NCI-H345 treated with DMSO at 0.1 percent for 48 hours (cell line): Measurements from ENCODE around the gene HECW1.
"Not testable (repeated sequence)": the region's sequence is repeated elsewhere in the genome, so short reads cannot be mapped to it uniquely, and the experiment has no call there.

ENCODE experiments used
- DNase-seq: peaks from one replicate; lab custom pipeline; 2025; ENCODE audit not compliant: unreplicated experiment; lab: John Stamatoyannopoulos, UW

The HECW1 gene

GRCh38 chr7:43112459-43112940 is at the start of gene HECW1:
Gene HECW1 (plus strand): TSS chr7:43112647. CDS start chr7:43243906, 131,259 bp downstream.
- DNase-seq = peak; percentile 20

DNA sequence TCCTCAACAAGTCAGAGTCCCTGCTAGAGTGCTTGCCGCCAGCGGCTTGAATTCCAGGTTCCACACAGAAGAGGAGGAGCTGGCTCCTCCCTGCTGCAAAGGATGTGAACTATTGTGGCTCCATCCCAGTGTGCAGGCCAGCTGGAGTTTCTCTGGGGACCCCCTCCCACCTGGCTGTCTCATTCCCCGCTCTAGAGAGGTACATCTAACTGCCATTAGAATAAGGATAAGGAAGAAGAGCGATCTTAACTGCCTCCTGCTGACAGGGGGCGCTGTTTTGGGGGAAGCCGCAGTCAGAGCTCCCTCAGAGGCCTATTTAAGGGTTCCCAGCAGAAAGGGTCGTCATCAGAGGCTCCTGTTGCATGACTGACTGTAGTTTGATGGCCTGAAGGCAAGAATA is 40.8 kb upstream of the HECW1 start:
- DNase-seq = no peak

- no peak for DNase-seq
Observed at GRCh38 chr7:43072530-43072929, 39.9 kb upstream of the HECW1 start.

DNA sequence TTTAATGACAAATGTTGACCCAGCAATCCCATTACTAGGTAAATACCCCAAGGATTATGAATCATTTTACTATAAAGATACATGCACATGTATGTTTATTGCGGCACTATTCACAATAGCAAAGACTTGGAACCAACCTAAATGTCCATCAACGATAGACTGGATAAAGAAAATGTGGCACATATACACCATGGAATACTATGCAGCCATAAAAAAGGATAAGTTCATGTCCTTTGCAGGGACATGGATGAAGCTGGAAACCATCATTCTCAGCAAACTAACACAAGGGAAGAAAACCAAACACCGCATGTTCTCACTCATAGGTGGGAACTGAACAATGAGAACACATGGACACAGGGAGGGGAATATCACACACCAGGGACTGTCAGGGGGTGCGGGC is 38.6 kb upstream of the HECW1 start:
- DNase-seq = not testable (repeated sequence)

GRCh38 chr7:43076189-43076605 is 36.2 kb upstream of the HECW1 start:
- DNase-seq = no peak

DNA sequence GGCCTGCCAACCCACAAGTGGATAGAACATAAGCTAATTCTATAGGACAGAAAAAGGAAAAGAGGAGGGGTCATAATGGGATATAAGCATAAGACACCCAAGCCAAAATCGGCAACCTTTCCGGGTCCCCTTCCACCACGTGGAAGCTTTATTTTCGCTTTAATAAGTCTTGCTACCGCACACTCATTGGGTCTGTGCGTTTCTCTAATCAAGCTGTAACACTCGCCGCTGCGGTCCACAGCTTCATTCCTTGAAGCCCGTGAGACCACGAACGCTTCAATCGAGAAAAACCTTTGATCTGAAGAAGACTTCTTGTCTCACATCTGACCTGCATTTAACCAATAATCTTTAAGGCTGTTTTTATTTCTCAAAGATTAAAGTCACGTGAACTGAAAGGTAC is 35.8 kb upstream of the HECW1 start:
- DNase-seq = no peak

DNA sequence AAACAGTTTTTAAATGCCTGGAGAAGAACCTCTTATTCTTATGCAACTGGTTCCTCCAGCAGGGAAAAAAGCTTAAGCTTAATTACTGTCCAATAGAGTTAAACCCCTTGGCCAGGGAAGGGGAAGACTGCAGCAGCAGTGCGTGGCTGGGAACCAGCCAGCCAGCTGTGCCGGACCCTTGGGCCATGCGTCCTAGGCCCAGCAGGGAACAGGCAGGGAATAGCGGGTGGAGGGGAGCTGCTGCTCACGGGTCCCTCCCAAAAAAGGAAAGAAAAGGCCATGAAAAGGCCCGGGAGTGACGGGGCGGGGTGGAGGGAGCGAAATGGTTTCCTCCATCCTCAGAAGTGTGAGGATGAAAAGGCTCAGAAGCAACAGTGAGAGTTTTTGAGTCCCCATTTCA is 35.2 kb upstream of the HECW1 start:
- no peak for DNase-seq

GRCh38 chr7:43077732-43078391 is 34.6 kb upstream of the HECW1 start:
- DNase-seq = no peak

DNA sequence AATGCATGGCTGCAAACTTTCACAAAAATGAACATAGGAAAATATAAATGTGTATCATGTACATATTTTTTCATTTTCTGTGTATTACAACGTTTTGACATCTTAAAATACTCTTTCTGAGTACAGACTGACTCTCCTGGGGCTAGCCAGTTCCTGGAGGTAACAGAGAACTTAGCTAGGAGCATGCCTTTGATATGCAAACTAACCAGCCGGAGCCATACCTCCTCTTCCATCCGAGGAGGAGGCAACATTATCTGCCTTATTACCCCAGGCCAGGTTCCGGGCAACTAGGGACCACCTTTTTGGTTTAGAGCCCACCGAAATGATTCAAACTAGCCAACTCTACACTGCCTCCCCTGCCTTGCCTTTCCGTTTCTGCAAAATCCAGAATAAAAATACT is 33.7 kb upstream of the HECW1 start:
- DNase-seq = no peak

GRCh38 chr7:43081603-43082002 is 30.8 kb upstream of the HECW1 start:
- DNase-seq = no peak

- no peak for DNase-seq
Observed at GRCh38 chr7:43083106-43083505, 29.3 kb upstream of the HECW1 start.

- DNase-seq = no peak
Observed at GRCh38 chr7:43085017-43085416, 27.4 kb upstream of the HECW1 start.

GRCh38 chr7:43085992-43086391 is 26.5 kb upstream of the HECW1 start:
- no peak for DNase-seq

GRCh38 chr7:43092819-43093218 is 19.6 kb upstream of the HECW1 start:
- no peak for DNase-seq

GRCh38 chr7:43096875-43097274 is 15.6 kb upstream of the HECW1 start:
- no peak for DNase-seq

- no peak for DNase-seq
Observed at GRCh38 chr7:43099750-43100149, 12.7 kb upstream of the HECW1 start.

GRCh38 chr7:43104874-43105520 is 7.5 kb upstream of the HECW1 start:
- DNase-seq = no peak

GRCh38 chr7:43105521-43106120 is 6.8 kb upstream of the HECW1 start:
- DNase-seq = no peak

DNA sequence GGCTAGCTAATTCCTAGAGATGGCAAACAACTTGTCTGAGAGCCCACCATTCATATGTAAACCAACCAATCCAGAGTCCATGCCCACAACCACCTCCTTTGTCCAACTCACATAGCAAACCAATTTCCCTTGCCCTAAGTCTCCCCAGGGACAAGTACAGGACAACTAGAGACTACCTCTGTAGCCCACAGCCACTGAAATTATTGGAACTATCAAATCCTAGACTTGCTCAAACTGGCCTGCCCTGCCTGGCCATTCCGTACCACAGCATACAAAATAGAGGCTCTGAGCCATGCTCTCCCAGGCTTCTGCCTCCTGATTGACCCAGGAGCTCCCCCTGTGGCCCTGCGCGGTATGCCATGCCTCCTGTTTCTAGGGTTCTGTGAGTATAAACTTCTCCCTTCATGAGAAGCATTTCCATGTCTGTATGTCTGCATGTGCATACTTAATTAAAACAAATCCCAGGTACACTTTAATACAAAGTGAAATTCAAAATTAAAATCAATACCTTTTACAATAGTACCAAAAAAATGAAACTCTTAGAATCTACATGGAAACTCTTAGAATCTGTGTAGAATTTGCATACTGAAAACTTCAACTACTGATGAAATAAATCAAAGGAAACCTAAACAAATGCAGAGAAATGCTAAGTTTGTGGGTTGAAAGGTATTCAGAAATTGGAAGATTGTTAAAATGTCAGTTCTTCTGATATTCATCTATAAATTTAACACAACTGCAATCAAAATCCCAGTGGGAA is 4.0 kb upstream of the HECW1 start:
- no peak for DNase-seq

DNA sequence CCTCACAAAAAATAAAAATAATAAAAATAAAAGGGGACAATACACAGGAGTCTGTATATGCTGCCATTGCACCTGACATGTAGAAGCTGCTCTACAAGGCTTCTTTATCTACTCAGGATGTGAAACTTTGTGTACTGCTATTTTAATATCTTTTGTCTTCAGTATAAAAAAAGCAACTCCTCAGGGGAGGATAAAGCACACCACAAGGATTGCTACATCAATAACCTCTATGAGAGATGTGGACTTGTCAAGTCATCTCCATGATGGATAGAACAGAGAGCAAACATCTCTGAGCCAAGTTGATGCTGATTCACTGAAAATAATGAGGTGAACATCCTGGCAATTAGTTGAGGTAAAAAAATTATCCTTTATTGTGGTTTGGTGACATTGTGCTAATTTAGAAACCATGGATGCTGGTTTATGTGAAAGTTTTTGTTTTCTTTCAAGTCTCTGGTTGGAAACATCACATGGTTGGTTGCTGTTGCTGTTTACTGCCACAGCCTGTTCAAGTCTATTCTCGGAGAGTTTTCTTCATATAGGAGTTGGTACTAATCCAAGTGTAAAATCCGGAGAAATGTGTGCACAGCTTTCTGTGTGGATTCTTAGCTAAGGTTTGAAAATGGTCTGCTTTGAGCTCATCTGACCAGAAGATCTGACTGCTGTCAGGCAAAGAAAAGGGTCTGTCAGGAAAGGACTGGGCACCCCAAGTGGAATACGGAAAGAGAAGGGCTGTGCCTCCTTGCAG is 1.5 kb upstream of the HECW1 start:
- no peak for DNase-seq
